Measurements from ENCODE around the gene ARHGAP22. TPM values are rescaled to one million over a fixed set of nuclear protein-coding genes. Genes with fewer than 3 reads are reported as not detected.
A peak's percentile ranks its signal among the peaks of the same experiment; 100 is the strongest.

ARHGAP22 gene
- total and polyA plus RNA-seq, 2 of the 4 experiments (the other 2 are of a cell fraction) = 28.3 to 30.2 TPM

- H3K14ac ChIP-seq (replicated peaks; ENCODE audit: low read depth, low read length) = no peak overlapping the region
- TF ChIP-seq MAFK (IDR thresholded peaks at IDR 0.05; ENCODE audit: low read depth, low read length) (no peak), ELK1 (IDR thresholded peaks at IDR 0.05; ENCODE audit: borderline replicate concordance, low read depth, low read length) (no peak), RCOR1 (IDR thresholded peaks at IDR 0.05; ENCODE audit: insufficient replicate concordance, low read length) (no peak), MXI1 (IDR thresholded peaks at IDR 0.05; ENCODE audit: borderline replicate concordance, low read depth, low read length) (no peak), BHLHE40 (IDR thresholded peaks at IDR 0.05; ENCODE audit: low read depth, low read length) (no peak), RAD21 (IDR thresholded peaks at IDR 0.05; ENCODE audit: low read length) (no peak), CEBPB (IDR thresholded peaks at IDR 0.05; ENCODE audit: low read depth, low read length) (no peak), FOS (IDR thresholded peaks at IDR 0.05; ENCODE audit: low read depth, low read length) (no peak), MAZ (IDR thresholded peaks at IDR 0.05; ENCODE audit: borderline replicate concordance, low read depth, low read length) (no peak), POLR2A (IDR thresholded peaks at IDR 0.05; ENCODE audit: low read depth, low read length) (no peak), RFX5 (IDR thresholded peaks at IDR 0.05; ENCODE audit: low read depth, low read length) (no peak), CHD1 (IDR thresholded peaks at IDR 0.05; ENCODE audit: low read depth, low read length) (no peak), NFE2L2 (IDR thresholded peaks at IDR 0.05; ENCODE audit: low read depth, low read length) (no peak), SMC3 (IDR thresholded peaks at IDR 0.05; ENCODE audit: low read depth, low read length) (no peak)
- TF ChIP-seq, protein P1, sequence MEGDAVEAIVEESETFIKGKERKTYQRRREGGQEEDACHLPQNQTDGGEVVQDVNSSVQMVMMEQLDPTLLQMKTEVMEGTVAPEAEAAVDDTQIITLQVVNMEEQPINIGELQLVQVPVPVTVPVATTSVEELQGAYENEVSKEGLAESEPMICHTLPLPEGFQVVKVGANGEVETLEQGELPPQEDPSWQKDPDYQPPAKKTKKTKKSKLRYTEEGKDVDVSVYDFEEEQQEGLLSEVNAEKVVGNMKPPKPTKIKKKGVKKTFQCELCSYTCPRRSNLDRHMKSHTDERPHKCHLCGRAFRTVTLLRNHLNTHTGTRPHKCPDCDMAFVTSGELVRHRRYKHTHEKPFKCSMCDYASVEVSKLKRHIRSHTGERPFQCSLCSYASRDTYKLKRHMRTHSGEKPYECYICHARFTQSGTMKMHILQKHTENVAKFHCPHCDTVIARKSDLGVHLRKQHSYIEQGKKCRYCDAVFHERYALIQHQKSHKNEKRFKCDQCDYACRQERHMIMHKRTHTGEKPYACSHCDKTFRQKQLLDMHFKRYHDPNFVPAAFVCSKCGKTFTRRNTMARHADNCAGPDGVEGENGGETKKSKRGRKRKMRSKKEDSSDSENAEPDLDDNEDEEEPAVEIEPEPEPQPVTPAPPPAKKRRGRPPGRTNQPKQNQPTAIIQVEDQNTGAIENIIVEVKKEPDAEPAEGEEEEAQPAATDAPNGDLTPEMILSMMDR (conservative IDR thresholded peaks at IDR 0.05; ENCODE audit: low read depth, low read length) = no peak
- TF ChIP-seq, protein P2, sequence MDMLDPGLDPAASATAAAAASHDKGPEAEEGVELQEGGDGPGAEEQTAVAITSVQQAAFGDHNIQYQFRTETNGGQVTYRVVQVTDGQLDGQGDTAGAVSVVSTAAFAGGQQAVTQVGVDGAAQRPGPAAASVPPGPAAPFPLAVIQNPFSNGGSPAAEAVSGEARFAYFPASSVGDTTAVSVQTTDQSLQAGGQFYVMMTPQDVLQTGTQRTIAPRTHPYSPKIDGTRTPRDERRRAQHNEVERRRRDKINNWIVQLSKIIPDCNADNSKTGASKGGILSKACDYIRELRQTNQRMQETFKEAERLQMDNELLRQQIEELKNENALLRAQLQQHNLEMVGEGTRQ (IDR thresholded peaks at IDR 0.05; ENCODE audit: low read depth, low read length) = no peak
- no peak overlapping the region for H2AK5ac ChIP-seq (ENCODE audit: low read depth, low read length)
- H2AFZ ChIP-seq (replicated peaks; ENCODE audit: low read length, poor library complexity) = no peak overlapping the region
- no peak overlapping the region for H4K91ac ChIP-seq (ENCODE audit: insufficient read depth, low read depth, low read length)
- dilution Hi-C loops (cut with HindIII; ENCODE audit: low sequenced_read_pairs, unreplicated experiment) (no loop called here), intact Hi-C loops (cut with micrococcal nuclease) (no loop called here), in situ Hi-C loops (cut with MboI; ENCODE audit: low sequenced_read_pairs) (loop anchor here (25.0 kb wide), 2 partner anchors 139 to 289 kb away; no protein-coding TSS in a partner anchor)
- no peak overlapping the region for H2BK120ac ChIP-seq (ENCODE audit: low read depth, low read length)
- no peak overlapping the region; a peak in 1 of 4 replicates for H4K8ac ChIP-seq (ENCODE audit: low read depth in 2 of 2, low read length in 2 of 2)
- peaks cover 21% of the 10 kb centered on the region for H3K4me1 ChIP-seq (ENCODE audit: control insufficient read depth, insufficient read depth, low read length)
- H3K79me1 ChIP-seq (ENCODE audit: low read depth in 1 of 2, low read length in 2 of 2) = peaks cover 46 to 91% of the 10 kb centered on the region in 2 experiments
- H3K9ac ChIP-seq (ENCODE audit: low read depth, low read length) = no peak overlapping the region
- no peak overlapping the region for H3K27ac ChIP-seq (ENCODE audit: insufficient read depth, low read length)
- peak overlapping the region; percentile 30 for H2AK9ac ChIP-seq (replicated peaks; ENCODE audit: low read depth, low read length, poor library complexity)
- H3K9me1 ChIP-seq (ENCODE audit: insufficient read depth, low read length) = peaks cover 35% of the 10 kb centered on the region
- H2BK5ac ChIP-seq (ENCODE audit: low read depth, low read length, poor library complexity, severe bottlenecking) = no peak overlapping the region
- ChIA-PET POLR2A (ENCODE audit: unreplicated experiment) (no interaction called here), CTCF (interaction anchor here (1.1 kb wide), 1 partner anchor 15 kb away, joined by 7 read pairs; no protein-coding TSS in a partner anchor)
- ATAC-seq (ENCODE audit: low read depth) = no peak
- H3K9me3 ChIP-seq (ENCODE audit: control insufficient read depth, insufficient read depth, low read length) = no peaks in the 10 kb centered on the region
- peak overlapping the region; percentile 33; the same call in 1 of the 2 replicates for H3K4ac ChIP-seq (ENCODE audit: low read depth, low read length)
- no peak for DNase-seq
- no peak overlapping the region; the same call in 2 of the 3 replicates for H2BK15ac ChIP-seq (ENCODE audit: low read depth, low read length)
- no peak overlapping the region for H2BK20ac ChIP-seq (ENCODE audit: low read depth, low read length)
- BruUV-seq (replicated peaks) = no TSS peak
- no peaks in the 10 kb centered on the region for H3K36me3 ChIP-seq (ENCODE audit: control insufficient read depth, insufficient read depth, low read length)
- no peaks in the 10 kb centered on the region for H3K27me3 ChIP-seq (ENCODE audit: control insufficient read depth, insufficient read depth, low read length)
- no peak overlapping the region for H3K4me3 ChIP-seq (ENCODE audit: insufficient read depth, low read depth, low read length)
- peaks cover 31% of the 10 kb centered on the region for H4K20me1 ChIP-seq (ENCODE audit: insufficient read depth, low read length)
- no peak overlapping the region for H3K18ac ChIP-seq (ENCODE audit: low read depth, low read length)
- no peak overlapping the region for H3K4me2 ChIP-seq (ENCODE audit: low read depth, low read length)
- no peak overlapping the region for H4K5ac ChIP-seq (ENCODE audit: low read depth, low read length)
- WGBS, 2 experiments (ENCODE audit: extremely low coverage in 2 of 2, insufficient read length in 1 of 2) = no CpG with 5 or more reads among the region's 2 CpGs
- H3K56ac ChIP-seq (ENCODE audit: extremely low read depth, insufficient read depth, low read length) = no peak overlapping the region
- no peak overlapping the region for H3K23ac ChIP-seq (ENCODE audit: low read depth, low read length)
These were observed 103.6 kb downstream of the ARHGAP22 start for GRCh38 chr10:48501226-48501625.

Data from IMR-90 (cell line).